Measurements from ENCODE around the gene FGFR2. TPM values are rescaled to one million over a fixed set of nuclear protein-coding genes. Genes with fewer than 3 reads are reported as not detected.

FGFR2 gene
- total RNA-seq, 2 experiments from 2014 or later, result 0.14 to 0.22 TPM

- Mint-ChIP-seq H3K36me3 (ENCODE audit: low read depth) (no peaks in the 10 kb centered on the region), H3K4me3 (no peak overlapping the region), H3K27ac (no peak overlapping the region), H3K9me3 (no peaks in the 10 kb centered on the region), H3K4me1 (ENCODE audit: low read depth) (no peaks in the 10 kb centered on the region), H3K27me3 (no peaks in the 10 kb centered on the region)
- no peak for TF ChIP-seq CTCF (IDR thresholded peaks at IDR 0.05)
- ATAC-seq (ENCODE audit: poor library complexity) (no peak), DNase-seq (no peak)
- Histone ChIP-seq H3K4me1 (ENCODE audit: insufficient read depth, low read length) (no peaks in the 10 kb centered on the region), H3K4me3 (ENCODE audit: low read length) (no peak overlapping the region), H3K27ac (ENCODE audit: low read depth in 1 of 2, low read length in 2 of 2) (no peak overlapping the region), H3K27me3 (ENCODE audit: control insufficient read depth in 1 of 2, insufficient read depth in 2 of 2, low read length in 2 of 2) (peaks cover 0 to 3% of the 10 kb centered on the region in 2 experiments), H3K9me3 (ENCODE audit: control insufficient read depth in 1 of 2, insufficient read depth in 1 of 2, low read length in 2 of 2) (peaks cover 0 to 8% of the 10 kb centered on the region in 2 experiments), H3K36me3 (ENCODE audit: insufficient read depth, low read length) (no peaks in the 10 kb centered on the region)
- ChIA-PET POLR2A (no interaction called here), CTCF (no interaction called here)
- intact Hi-C loops (cut with DNase I, micrococcal nuclease), result no loop called here
Observed at GRCh38 chr10:121484816-121485215, 113.4 kb downstream of the FGFR2 start.

GRCh38 chr10:121484401-121484800 is 113.8 kb downstream of the FGFR2 start:
- H3K9me3 Mint-ChIP-seq, result no peaks in the 10 kb centered on the region
- intact Hi-C loops (cut with DNase I, micrococcal nuclease), result no loop called here
- Histone ChIP-seq H3K4me1 (ENCODE audit: insufficient read depth, low read length) (no peaks in the 10 kb centered on the region), H3K4me3 (ENCODE audit: low read length) (no peak overlapping the region), H3K9me3 (ENCODE audit: control insufficient read depth in 1 of 2, insufficient read depth in 1 of 2, low read length in 2 of 2) (peaks cover 0 to 8% of the 10 kb centered on the region in 2 experiments), H3K27ac (ENCODE audit: low read depth in 1 of 2, low read length in 2 of 2) (no peak overlapping the region), H3K36me3 (ENCODE audit: insufficient read depth, low read length) (no peaks in the 10 kb centered on the region), H3K27me3 (ENCODE audit: control insufficient read depth in 1 of 2, insufficient read depth in 2 of 2, low read length in 2 of 2) (peaks cover 0 to 3% of the 10 kb centered on the region in 2 experiments)
- CTCF ChIA-PET, result no interaction called here
- no peaks in the 10 kb centered on the region for H3K36me3 Mint-ChIP-seq (ENCODE audit: low read depth)
- no peaks in the 10 kb centered on the region for H3K4me1 Mint-ChIP-seq (ENCODE audit: low read depth)
- H3K27ac Mint-ChIP-seq, result no peak overlapping the region
- H3K4me3 Mint-ChIP-seq, result no peak overlapping the region
- H3K27me3 Mint-ChIP-seq, result no peaks in the 10 kb centered on the region
- DNase-seq (no peak), ATAC-seq (ENCODE audit: poor library complexity) (no peak)
- POLR2A ChIA-PET, result no interaction called here
- no peak for TF ChIP-seq CTCF (IDR thresholded peaks at IDR 0.05)

- Histone ChIP-seq H3K27me3 (ENCODE audit: control insufficient read depth in 1 of 2, insufficient read depth in 2 of 2, low read length in 2 of 2) (no peaks in the 10 kb centered on the region), H3K27ac (ENCODE audit: low read depth in 1 of 2, low read length in 2 of 2) (no peak overlapping the region), H3K4me1 (ENCODE audit: insufficient read depth, low read length) (no peaks in the 10 kb centered on the region), H3K4me3 (ENCODE audit: low read length) (no peak overlapping the region), H3K9me3 (ENCODE audit: control insufficient read depth in 1 of 2, insufficient read depth in 1 of 2, low read length in 2 of 2) (peaks cover 0 to 5% of the 10 kb centered on the region in 2 experiments), H3K36me3 (ENCODE audit: insufficient read depth, low read length) (no peaks in the 10 kb centered on the region)
- intact Hi-C loops (cut with DNase I, micrococcal nuclease), result no loop called here
- Mint-ChIP-seq H3K4me3 (no peak overlapping the region), H3K36me3 (ENCODE audit: low read depth) (no peaks in the 10 kb centered on the region), H3K27me3 (no peaks in the 10 kb centered on the region), H3K4me1 (ENCODE audit: low read depth) (no peaks in the 10 kb centered on the region), H3K9me3 (no peaks in the 10 kb centered on the region), H3K27ac (no peak overlapping the region)
- DNase-seq (no peak), ATAC-seq (ENCODE audit: poor library complexity) (no peak)
- POLR2A ChIA-PET, result no interaction called here
- TF ChIP-seq CTCF (IDR thresholded peaks at IDR 0.05), result no peak
- CTCF ChIA-PET, result no interaction called here
Observed at GRCh38 chr10:121481180-121481579, 117.1 kb downstream of the FGFR2 start.

Measured in CD4-positive, alpha-beta T cell (primary cell).